Ectodermal cell (in vitro differentiated cells): ENCODE results near the gene FAM98A.

Source experiments
- H3K27ac ChIP-seq: 2 replicates; pipeline ENCODE4 v1.7.0; 2013; ENCODE audit warnings: mild to moderate bottlenecking, low read depth, low read length; ENCODE audit not compliant: insufficient read depth, poor library complexity, severe bottlenecking
- H3K27me3 ChIP-seq: 2 replicates; pipeline ENCODE4 v1.7.0; 2013; ENCODE audit warnings: mild to moderate bottlenecking, low read length; ENCODE audit not compliant: insufficient read depth, control insufficient read depth, poor library complexity, severe bottlenecking
- H3K36me3 ChIP-seq: one replicate; pipeline ENCODE4 v1.7.0; 2013; ENCODE audit warnings: low read length; ENCODE audit not compliant: control insufficient read depth, insufficient read depth
- H3K4me1 ChIP-seq: one replicate; pipeline ENCODE4 v1.7.0; 2013; ENCODE audit warnings: low read length; ENCODE audit not compliant: control insufficient read depth, insufficient read depth
- H3K4me3 ChIP-seq: 2 replicates; pipeline ENCODE4 v1.7.0; 2013; ENCODE audit warnings: low read depth, low read length, control low read depth; ENCODE audit not compliant: insufficient read depth
- H3K9me3 ChIP-seq: 2 replicates; pipeline ENCODE4 v1.7.0; 2013; ENCODE audit warnings: mild to moderate bottlenecking, low read length, moderate library complexity; ENCODE audit not compliant: control insufficient read depth
- WGBS, 2 experiments: methylation state at CpG; one replicate each; pipeline ENCODE4 v1.1.7; 2013; ENCODE audit warnings: missing lambda C conversion rate in 2 of 2; 5-methylcytosine and 5-hydroxymethylcytosine counted together

FAM98A gene

GRCh38 chr2:33598561-33599174, 431 bp downstream of the FAM98A start:
- Histone ChIP-seq H3K36me3 (peaks cover 3% of the 10 kb centered on the region), H3K27me3 (no peaks in the 10 kb centered on the region), H3K4me3 (peak overlapping the region; percentile 97), H3K9me3 (no peaks in the 10 kb centered on the region), H3K27ac (peak overlapping the region; percentile 48), H3K4me1 (peaks cover 3% of the 10 kb centered on the region)
- 1% methylated on average over 23 of the region's 23 CpGs for WGBS, 2 experiments

- Histone ChIP-seq H3K9me3 (no peaks in the 10 kb centered on the region), H3K27me3 (no peaks in the 10 kb centered on the region), H3K36me3 (peaks cover 3% of the 10 kb centered on the region), H3K4me3 (no peak overlapping the region), H3K27ac (no peak overlapping the region), H3K4me1 (peaks cover 3% of the 10 kb centered on the region)
- 72 to 75% methylated on average over 2 to 3 of the region's 3 CpGs for WGBS, 2 experiments
Observed at GRCh38 chr2:33597026-33597425, 2.1 kb downstream of the FAM98A start.

- 83 to 86% methylated on average over 2 to 3 of the region's 3 CpGs for WGBS, 2 experiments
- H3K4me1 ChIP-seq: peaks cover 3% of the 10 kb centered on the region
- no peaks in the 10 kb centered on the region for H3K27me3 ChIP-seq
- H3K9me3 ChIP-seq: no peaks in the 10 kb centered on the region
- no peak overlapping the region for H3K4me3 ChIP-seq
- H3K27ac ChIP-seq: no peak overlapping the region
- peaks cover 3% of the 10 kb centered on the region for H3K36me3 ChIP-seq
Observed at GRCh38 chr2:33595385-33595784, 3.7 kb downstream of the FAM98A start.

GRCh38 chr2:33589444-33589843, 9.7 kb downstream of the FAM98A start:
- no peak overlapping the region for H3K27ac ChIP-seq
- H3K27me3 ChIP-seq: no peaks in the 10 kb centered on the region
- H3K4me1 ChIP-seq: peaks cover 11% of the 10 kb centered on the region
- H3K36me3 ChIP-seq: peaks cover 15% of the 10 kb centered on the region
- H3K4me3 ChIP-seq: no peak overlapping the region
- H3K9me3 ChIP-seq: no peaks in the 10 kb centered on the region
- WGBS, 2 experiments: 88 to 91% methylated on average over 1 of the region's 1 CpG

GRCh38 chr2:33588232-33588631, 10.9 kb downstream of the FAM98A start:
- peaks cover 12% of the 10 kb centered on the region for H3K36me3 ChIP-seq
- WGBS, 2 experiments: 90 to 100% methylated on average over 2 of the region's 2 CpGs
- no peaks in the 10 kb centered on the region for H3K27me3 ChIP-seq

GRCh38 chr2:33586766-33587165, 12.3 kb downstream of the FAM98A start:
- no peak overlapping the region for H3K27ac ChIP-seq

More at GRCh38 chr2:33588232-33588631, 10.9 kb downstream of the FAM98A start:
- H3K4me1 ChIP-seq: peaks cover 11% of the 10 kb centered on the region
- H3K4me3 ChIP-seq: no peak overlapping the region
- H3K27ac ChIP-seq: no peak overlapping the region
- no peaks in the 10 kb centered on the region for H3K9me3 ChIP-seq

GRCh38 chr2:33583194-33583938, 15.7 kb downstream of the FAM98A start:
- Histone ChIP-seq H3K4me1 (no peaks in the 10 kb centered on the region), H3K27me3 (no peaks in the 10 kb centered on the region), H3K36me3 (peaks cover 12% of the 10 kb centered on the region), H3K4me3 (no peak overlapping the region), H3K27ac (peak overlapping the region; percentile 29), H3K9me3 (no peaks in the 10 kb centered on the region)
- WGBS, 2 experiments: 3 to 4% methylated on average over 1 of the region's 2 CpGs

More at GRCh38 chr2:33586766-33587165, 12.3 kb downstream of the FAM98A start:
- no peaks in the 10 kb centered on the region for H3K9me3 ChIP-seq
- H3K4me1 ChIP-seq: peaks cover 11% of the 10 kb centered on the region
- 100% methylated on average over 1 of the region's 2 CpGs for WGBS, 2 experiments
- no peaks in the 10 kb centered on the region for H3K27me3 ChIP-seq
- H3K4me3 ChIP-seq: no peak overlapping the region
- peaks cover 12% of the 10 kb centered on the region for H3K36me3 ChIP-seq

- 81 to 83% methylated on average over 5 of the region's 5 CpGs for WGBS, 2 experiments
Observed at GRCh38 chr2:33581872-33582271, 17.2 kb downstream of the FAM98A start.

GRCh38 chr2:33579227-33579626, 19.9 kb downstream of the FAM98A start:
- no peaks in the 10 kb centered on the region for H3K27me3 ChIP-seq
- no peaks in the 10 kb centered on the region for H3K36me3 ChIP-seq
- H3K9me3 ChIP-seq: no peaks in the 10 kb centered on the region
- no peak overlapping the region for H3K27ac ChIP-seq
- H3K4me3 ChIP-seq: no peak overlapping the region
- WGBS, 2 experiments: 97 to 98% methylated on average over 5 of the region's 5 CpGs
- no peaks in the 10 kb centered on the region for H3K4me1 ChIP-seq

More at GRCh38 chr2:33581872-33582271, 17.2 kb downstream of the FAM98A start:
- no peak overlapping the region for H3K27ac ChIP-seq
- H3K27me3 ChIP-seq: no peaks in the 10 kb centered on the region
- no peaks in the 10 kb centered on the region for H3K9me3 ChIP-seq
- no peak overlapping the region for H3K4me3 ChIP-seq
- peaks cover 12% of the 10 kb centered on the region for H3K36me3 ChIP-seq
- H3K4me1 ChIP-seq: no peaks in the 10 kb centered on the region

- Histone ChIP-seq H3K27ac (no peak overlapping the region), H3K4me1 (no peaks in the 10 kb centered on the region), H3K4me3 (no peak overlapping the region), H3K27me3 (no peaks in the 10 kb centered on the region), H3K36me3 (no peaks in the 10 kb centered on the region), H3K9me3 (no peaks in the 10 kb centered on the region)
- WGBS, 2 experiments: 67 to 77% methylated on average over 1 to 2 of the region's 2 CpGs
Observed at GRCh38 chr2:33577668-33578067, 21.4 kb downstream of the FAM98A start.
